H1 (cell line): ENCODE measurements around the gene MIPOL1. TPM values are rescaled to one million over a fixed set of nuclear protein-coding genes. Genes with fewer than 3 reads are reported as not detected.

ENCODE experiments used
- EP300 ChIP-seq, 2 experiments: IDR thresholded peaks; 1 replicate in 1 of 2; 2 replicates in 1 of 2; pipeline ENCODE4 v1.6.1; 2011 to 2012; ENCODE audit warnings: low read depth in 2 of 2, low read length in 2 of 2, mild to moderate bottlenecking in 2 of 2, borderline replicate concordance in 1 of 2, inconsistent platforms in 1 of 2, moderate library complexity in 1 of 2
- NANOG ChIP-seq: IDR thresholded peaks from 2 replicates; pipeline ENCODE4 v1.6.1; 2011; ENCODE audit warnings: low read length, low read depth, mild to moderate bottlenecking, inconsistent platforms; ENCODE audit not compliant: insufficient read depth, poor library complexity, severe bottlenecking
- polyA plus RNA-seq, 7 experiments: library from polyadenylated mRNA; depleted of rRNA in 3 of 7; stranded (reverse) in 5 of 7; unstranded in 2 of 7; fragments of >200 nt in 5 of 7; fragments of 200-250 nt in 2 of 7; gene quantifications; 1 replicate in 5 of 7; 2 replicates in 1 of 7; 4 replicates in 1 of 7; pipeline versions ENCODE4 v1.2.1 to v1.2.3, GENCODE V29; 2011 to 2013; ENCODE audit warnings: missing spikeins in 2 of 7, mixed read lengths in 2 of 7
- total RNA-seq: library from RNA; stranded (reverse); fragmentation: NEBNext Ultra II Directional; extraction: Animal tissue kit (Norgen Biotek cat#: 25700); gene quantifications from 2 replicates; pipeline ENCODE4 v1.2.1, GENCODE V29; 2021

The MIPOL1 gene
- total and polyA plus RNA-seq, 2 of the 8 experiments (the other 6 are each of a cell fraction or from before 2014, with no cell fraction given), result 2.8 to 23.9 TPM

DNA sequence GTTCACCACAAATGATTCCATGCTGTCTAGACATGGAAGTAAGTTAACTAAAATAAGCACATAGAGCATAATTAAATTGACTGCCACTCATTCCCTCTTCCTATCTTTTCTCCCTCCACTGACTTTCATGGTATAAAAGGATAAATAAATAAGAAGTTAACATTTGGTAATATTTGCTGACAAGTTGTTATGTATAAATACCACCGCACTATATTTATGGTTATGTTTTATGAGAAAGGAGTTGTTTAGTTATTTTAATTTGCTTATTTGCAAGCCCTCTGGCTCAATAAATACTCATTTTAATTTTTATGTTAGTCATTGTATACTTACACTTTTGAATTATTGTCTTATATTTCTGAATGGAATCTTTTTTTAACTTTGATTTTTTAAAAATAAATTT, 113.5 kb downstream of the MIPOL1 start (continued):
- TF ChIP-seq NANOG (no peak), EP300 (IDR thresholded peaks at IDR 0.05; ENCODE audit: borderline replicate concordance in 1 of 2, low read depth in 2 of 2, low read length in 2 of 2) (no peak)
